Gastroesophageal sphincter (tissue), 4 donors: Measurements from ENCODE around the gene CTNND2. TPM values are rescaled to one million over a fixed set of nuclear protein-coding genes. Genes with fewer than 3 reads are reported as not detected.
A peak's percentile ranks its signal among the peaks of the same experiment; 100 is the strongest.

Experiments used
- ATAC-seq: fragments of 150-250 bp; one replicate; pipeline ENCODE4 v1.9.1; 2016; ENCODE audit warnings: mild to moderate bottlenecking, moderate library complexity
- H3K27ac ChIP-seq, 4 donors: fragments of 200-600 bp; sonication (generic) in 3 of 4; 1 replicate in 3 of 4; 2 replicates in 1 of 4; pipeline ENCODE4 v1.5.1; 2016 to 2019
- H3K27me3 ChIP-seq: fragments of 200-600 bp; sonication (generic); one replicate; pipeline ENCODE4 v1.5.1; 2019
- H3K36me3 ChIP-seq, 2 donors: fragments of 200-600 bp; sonication (generic); one replicate each; pipeline ENCODE4 v1.5.1; 2019; ENCODE audit warnings: control low read depth in 1 of 2
- H3K4me1 ChIP-seq, 3 donors: fragments of 200-600 bp; sonication (generic); 1 replicate in 2 of 3; 2 replicates in 1 of 3; pipeline ENCODE4 v1.5.1; 2016 to 2019; ENCODE audit warnings: control low read depth in 2 of 3
- H3K4me3 ChIP-seq, 2 donors: fragments of 200-600 bp; sonication (generic); one replicate each; pipeline ENCODE4 v1.5.1; 2019; ENCODE audit warnings: mild to moderate bottlenecking in 1 of 2, moderate library complexity in 1 of 2
- H3K9me3 ChIP-seq, 3 donors: fragments of 200-600 bp; sonication (generic); one replicate each; pipeline ENCODE4 v1.5.1; 2017 to 2019; ENCODE audit warnings: control low read depth in 2 of 3
- CTCF ChIP-seq, 4 experiments: fragments of 200-600 bp in 2 of 4; fragments of 450-650 bp in 2 of 4; sonication (generic) in 1 of 4; IDR thresholded peaks; one replicate each; pipeline ENCODE4 v1.5.1; 2017 to 2019; ENCODE audit warnings: antibody characterized with exemption in 4 of 4, mild to moderate bottlenecking in 2 of 4, moderate library complexity in 2 of 4
- EP300 ChIP-seq: sonication (generic); formaldehyde crosslinking; IDR thresholded peaks from one replicate; pipeline ENCODE4 v1.6.1; 2017; ENCODE audit warnings: antibody characterized with exemption, mild to moderate bottlenecking
- POLR2A ChIP-seq, 2 donors: fragments of 450-650 bp; IDR thresholded peaks; one replicate each; pipeline ENCODE4 v1.6.1; 2017; ENCODE audit warnings: antibody characterized with exemption in 2 of 2, mild to moderate bottlenecking in 2 of 2, moderate library complexity in 1 of 2
- POLR2AphosphoS5 ChIP-seq: sonication (generic); formaldehyde crosslinking; IDR thresholded peaks from one replicate; pipeline ENCODE4 v1.6.1; 2017; ENCODE audit warnings: antibody characterized with exemption
- WGBS, 2 donors: methylation state at CpG; one replicate each; pipeline ENCODE4 v1.1.5; 2018; ENCODE audit warnings: low coverage in 1 of 2; 5-methylcytosine and 5-hydroxymethylcytosine counted together
- total RNA-seq, 4 donors: library from RNA; depleted of rRNA; stranded (reverse); fragments of >200 nt; gene quantifications; one replicate each; pipeline ENCODE4 v1.1.0, GENCODE V29; 2016

Gene CTNND2
- total RNA-seq, 4 donors from 2014 or later: 0.40 to 3.1 (median 1.9) TPM

GRCh38 chr5:11385251-11385900 is 518.9 kb downstream of the CTNND2 start:
- WGBS, 2 donors: 3 to 9% methylated on average over 10 to 15 of the region's 33 CpGs
- Histone ChIP-seq H3K27me3 (peaks cover 62% of the 10 kb centered on the region), H3K4me3 (peak overlapping the region in 1 of 2 donors; percentile 41), H3K36me3 (no peaks in the 10 kb centered on the region), H3K27ac (no peak overlapping the region), H3K4me1 (peaks cover 0 to 18% (median 3%) of the 10 kb centered on the region in 3 donors), H3K9me3 (no peaks in the 10 kb centered on the region)
- ATAC-seq: no peak
- no peak for TF ChIP-seq POLR2A (IDR thresholded peaks at IDR 0.05)
- TF ChIP-seq EP300: no peak
- TF ChIP-seq POLR2AphosphoS5: no peak
- TF ChIP-seq CTCF (IDR thresholded peaks at IDR 0.05): no peak

- WGBS, 2 donors: 6 to 14% methylated on average over 4 to 8 of the region's 96 CpGs
- ATAC-seq: peak; percentile 28
- Histone ChIP-seq H3K4me3 (peak overlapping the region in 1 of 2 donors; percentile 41), H3K4me1 (peaks cover 0 to 18% (median 3%) of the 10 kb centered on the region in 3 donors), H3K9me3 (no peaks in the 10 kb centered on the region), H3K27ac (no peak overlapping the region), H3K27me3 (peaks cover 62% of the 10 kb centered on the region), H3K36me3 (no peaks in the 10 kb centered on the region)
- TF ChIP-seq EP300 (no peak), POLR2AphosphoS5 (no peak), POLR2A (IDR thresholded peaks at IDR 0.05) (no peak), CTCF (IDR thresholded peaks at IDR 0.05) (no peak)
Observed at GRCh38 chr5:11384441-11385250, 519.6 kb downstream of the CTNND2 start.

GRCh38 chr5:11383506-11384095 is 520.6 kb downstream of the CTNND2 start:
- 60 to 70% methylated on average over 6 to 7 of the region's 7 CpGs for WGBS, 2 donors
- no peak for ATAC-seq
- Histone ChIP-seq H3K4me1 (peaks cover 0 to 18% (median 3%) of the 10 kb centered on the region in 3 donors), H3K27ac (no peak overlapping the region), H3K9me3 (no peaks in the 10 kb centered on the region), H3K4me3 (no peak overlapping the region), H3K27me3 (peaks cover 62% of the 10 kb centered on the region), H3K36me3 (no peaks in the 10 kb centered on the region)
- TF ChIP-seq POLR2A (IDR thresholded peaks at IDR 0.05): no peak
- TF ChIP-seq EP300: no peak
- TF ChIP-seq POLR2AphosphoS5: no peak
- TF ChIP-seq CTCF (IDR thresholded peaks at IDR 0.05): no peak

- 64 to 87% methylated on average over 5 of the region's 5 CpGs for WGBS, 2 donors
- H3K27me3 ChIP-seq: peaks cover 17% of the 10 kb centered on the region
- H3K4me1 ChIP-seq: no peaks in the 10 kb centered on the region
- no peak for TF ChIP-seq POLR2AphosphoS5
- TF ChIP-seq POLR2A (IDR thresholded peaks at IDR 0.05): no peak
- TF ChIP-seq EP300: no peak
- TF ChIP-seq CTCF (IDR thresholded peaks at IDR 0.05): no peak
- no peak for ATAC-seq
- H3K36me3 ChIP-seq: no peaks in the 10 kb centered on the region
- H3K9me3 ChIP-seq: no peaks in the 10 kb centered on the region
- no peak overlapping the region for H3K27ac ChIP-seq
- H3K4me3 ChIP-seq: no peak overlapping the region
Observed at GRCh38 chr5:11378461-11378860, 525.8 kb downstream of the CTNND2 start.
